Measurements from ENCODE around the gene RPL28.
"Not testable (repeated sequence)": the region's sequence is repeated elsewhere in the genome, so short reads cannot be mapped to it uniquely, and the experiment has no call there.

GRCh38 chr19:55421281-55421680 lies 35.5 kb downstream of the RPL28 start:
- TF ChIP-seq, protein P1, sequence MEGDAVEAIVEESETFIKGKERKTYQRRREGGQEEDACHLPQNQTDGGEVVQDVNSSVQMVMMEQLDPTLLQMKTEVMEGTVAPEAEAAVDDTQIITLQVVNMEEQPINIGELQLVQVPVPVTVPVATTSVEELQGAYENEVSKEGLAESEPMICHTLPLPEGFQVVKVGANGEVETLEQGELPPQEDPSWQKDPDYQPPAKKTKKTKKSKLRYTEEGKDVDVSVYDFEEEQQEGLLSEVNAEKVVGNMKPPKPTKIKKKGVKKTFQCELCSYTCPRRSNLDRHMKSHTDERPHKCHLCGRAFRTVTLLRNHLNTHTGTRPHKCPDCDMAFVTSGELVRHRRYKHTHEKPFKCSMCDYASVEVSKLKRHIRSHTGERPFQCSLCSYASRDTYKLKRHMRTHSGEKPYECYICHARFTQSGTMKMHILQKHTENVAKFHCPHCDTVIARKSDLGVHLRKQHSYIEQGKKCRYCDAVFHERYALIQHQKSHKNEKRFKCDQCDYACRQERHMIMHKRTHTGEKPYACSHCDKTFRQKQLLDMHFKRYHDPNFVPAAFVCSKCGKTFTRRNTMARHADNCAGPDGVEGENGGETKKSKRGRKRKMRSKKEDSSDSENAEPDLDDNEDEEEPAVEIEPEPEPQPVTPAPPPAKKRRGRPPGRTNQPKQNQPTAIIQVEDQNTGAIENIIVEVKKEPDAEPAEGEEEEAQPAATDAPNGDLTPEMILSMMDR (IDR thresholded peaks at IDR 0.05): not testable (repeated sequence)
- not testable (repeated sequence) for TF ChIP-seq POLR2A (IDR thresholded peaks at IDR 0.05)
